ENCODE measurements around the gene TESK2. TPM values are rescaled to one million over a fixed set of nuclear protein-coding genes. Genes with fewer than 3 reads are reported as not detected.

Gene TESK2
- polyA plus RNA-seq, 1 donor: 12.8 TPM

- 80% methylated on average over 1 of the region's 5 CpGs for WGBS (ENCODE audit: insufficient coverage, low lambda C conversion rate)
- Histone ChIP-seq H3K4me3 (ENCODE audit: low read length) (no peak overlapping the region), H3K27me3 (ENCODE audit: control insufficient read depth, insufficient read depth, low read length) (no peaks in the 10 kb centered on the region), H3K27ac (ENCODE audit: low read length) (peak overlapping the region; percentile 39), H3K9me3 (ENCODE audit: control insufficient read depth, low read depth, low read length) (no peaks in the 10 kb centered on the region), H3K4me1 (ENCODE audit: control insufficient read depth, insufficient read depth, low read length) (peaks cover 11% of the 10 kb centered on the region), H3K36me3 (ENCODE audit: control insufficient read depth, insufficient read depth, low read length) (peaks cover under 1% of the 10 kb centered on the region)
- no peak for DNase-seq
Measured at GRCh38 chr1:45444609-45445131, 46.3 kb downstream of the TESK2 start.

GRCh38 chr1:45443580-45444446 is 47.1 kb downstream of the TESK2 start:
- no peak overlapping the region for H3K4me3 ChIP-seq (ENCODE audit: low read length)
- H3K4me1 ChIP-seq (ENCODE audit: control insufficient read depth, insufficient read depth, low read length): peaks cover 11% of the 10 kb centered on the region
- no peaks in the 10 kb centered on the region for H3K27me3 ChIP-seq (ENCODE audit: control insufficient read depth, insufficient read depth, low read length)
- peak overlapping the region; percentile 39 for H3K27ac ChIP-seq (ENCODE audit: low read length)
- H3K9me3 ChIP-seq (ENCODE audit: control insufficient read depth, low read depth, low read length): no peaks in the 10 kb centered on the region
- 23% methylated on average over 3 of the region's 7 CpGs for WGBS (ENCODE audit: insufficient coverage, low lambda C conversion rate)
- DNase-seq: peak; percentile 77 to 87
- peaks cover 3% of the 10 kb centered on the region for H3K36me3 ChIP-seq (ENCODE audit: control insufficient read depth, insufficient read depth, low read length)

GRCh38 chr1:45442272-45442671 is 48.7 kb downstream of the TESK2 start:
- Histone ChIP-seq H3K27me3 (ENCODE audit: control insufficient read depth, insufficient read depth, low read length) (no peaks in the 10 kb centered on the region), H3K4me1 (ENCODE audit: control insufficient read depth, insufficient read depth, low read length) (peaks cover 11% of the 10 kb centered on the region), H3K9me3 (ENCODE audit: control insufficient read depth, low read depth, low read length) (no peaks in the 10 kb centered on the region), H3K36me3 (ENCODE audit: control insufficient read depth, insufficient read depth, low read length) (peaks cover 3% of the 10 kb centered on the region), H3K27ac (ENCODE audit: low read length) (no peak overlapping the region), H3K4me3 (ENCODE audit: low read length) (no peak overlapping the region)
- WGBS (ENCODE audit: insufficient coverage, low lambda C conversion rate): 100% methylated on average over 1 of the region's 3 CpGs
- peak; percentile 13 to 24 for DNase-seq

- H3K27me3 ChIP-seq (ENCODE audit: control insufficient read depth, insufficient read depth, low read length): no peaks in the 10 kb centered on the region
- H3K9me3 ChIP-seq (ENCODE audit: control insufficient read depth, low read depth, low read length): no peaks in the 10 kb centered on the region
- H3K4me1 ChIP-seq (ENCODE audit: control insufficient read depth, insufficient read depth, low read length): peaks cover under 1% of the 10 kb centered on the region
- H3K27ac ChIP-seq (ENCODE audit: low read length): no peak overlapping the region
- H3K36me3 ChIP-seq (ENCODE audit: control insufficient read depth, insufficient read depth, low read length): peaks cover 3% of the 10 kb centered on the region
- H3K4me3 ChIP-seq (ENCODE audit: low read length): no peak overlapping the region
- DNase-seq: no peak
Measured at GRCh38 chr1:45437323-45437722, 53.6 kb downstream of the TESK2 start.

GRCh38 chr1:45430490-45430889 is 60.5 kb downstream of the TESK2 start:
- H3K27ac ChIP-seq (ENCODE audit: low read length): no peak overlapping the region
- DNase-seq: no peak
- no CpG with 5 or more reads among the region's 5 CpGs for WGBS (ENCODE audit: insufficient coverage, low lambda C conversion rate)
- no peaks in the 10 kb centered on the region for H3K9me3 ChIP-seq (ENCODE audit: control insufficient read depth, low read depth, low read length)
- H3K27me3 ChIP-seq (ENCODE audit: control insufficient read depth, insufficient read depth, low read length): no peaks in the 10 kb centered on the region
- no peak overlapping the region for H3K4me3 ChIP-seq (ENCODE audit: low read length)
- no peaks in the 10 kb centered on the region for H3K4me1 ChIP-seq (ENCODE audit: control insufficient read depth, insufficient read depth, low read length)
- no peaks in the 10 kb centered on the region for H3K36me3 ChIP-seq (ENCODE audit: control insufficient read depth, insufficient read depth, low read length)

GRCh38 chr1:45429561-45430159 is 61.3 kb downstream of the TESK2 start:
- no peak overlapping the region for H3K27ac ChIP-seq (ENCODE audit: low read length)
- H3K9me3 ChIP-seq (ENCODE audit: control insufficient read depth, low read depth, low read length): no peaks in the 10 kb centered on the region
- no peak overlapping the region for H3K4me3 ChIP-seq (ENCODE audit: low read length)
- no peak for DNase-seq
- no peaks in the 10 kb centered on the region for H3K4me1 ChIP-seq (ENCODE audit: control insufficient read depth, insufficient read depth, low read length)
- H3K36me3 ChIP-seq (ENCODE audit: control insufficient read depth, insufficient read depth, low read length): no peaks in the 10 kb centered on the region
- WGBS (ENCODE audit: insufficient coverage, low lambda C conversion rate): 60% methylated on average over 2 of the region's 4 CpGs
- H3K27me3 ChIP-seq (ENCODE audit: control insufficient read depth, insufficient read depth, low read length): no peaks in the 10 kb centered on the region

GRCh38 chr1:45423906-45424678 is 66.9 kb downstream of the TESK2 start:
- Histone ChIP-seq H3K4me1 (ENCODE audit: control insufficient read depth, insufficient read depth, low read length) (no peaks in the 10 kb centered on the region), H3K4me3 (ENCODE audit: low read length) (no peak overlapping the region), H3K9me3 (ENCODE audit: control insufficient read depth, low read depth, low read length) (no peaks in the 10 kb centered on the region), H3K27me3 (ENCODE audit: control insufficient read depth, insufficient read depth, low read length) (no peaks in the 10 kb centered on the region), H3K36me3 (ENCODE audit: control insufficient read depth, insufficient read depth, low read length) (no peaks in the 10 kb centered on the region), H3K27ac (ENCODE audit: low read length) (no peak overlapping the region)
- WGBS (ENCODE audit: insufficient coverage, low lambda C conversion rate): 90% methylated on average over 2 of the region's 4 CpGs
- no peak for DNase-seq

- no peaks in the 10 kb centered on the region for H3K4me1 ChIP-seq (ENCODE audit: control insufficient read depth, insufficient read depth, low read length)
- 100% methylated on average over 1 of the region's 2 CpGs for WGBS (ENCODE audit: insufficient coverage, low lambda C conversion rate)
- no peak overlapping the region for H3K4me3 ChIP-seq (ENCODE audit: low read length)
- H3K27me3 ChIP-seq (ENCODE audit: control insufficient read depth, insufficient read depth, low read length): no peaks in the 10 kb centered on the region
- H3K36me3 ChIP-seq (ENCODE audit: control insufficient read depth, insufficient read depth, low read length): no peaks in the 10 kb centered on the region
- DNase-seq: no peak
- H3K27ac ChIP-seq (ENCODE audit: low read length): no peak overlapping the region
- H3K9me3 ChIP-seq (ENCODE audit: control insufficient read depth, low read depth, low read length): no peaks in the 10 kb centered on the region
Measured at GRCh38 chr1:45421935-45422334, 69.0 kb downstream of the TESK2 start.

GRCh38 chr1:45414746-45415145 is 76.2 kb downstream of the TESK2 start:
- H3K4me3 ChIP-seq (ENCODE audit: low read length): no peak overlapping the region
- H3K27me3 ChIP-seq (ENCODE audit: control insufficient read depth, insufficient read depth, low read length): no peaks in the 10 kb centered on the region
- H3K4me1 ChIP-seq (ENCODE audit: control insufficient read depth, insufficient read depth, low read length): no peaks in the 10 kb centered on the region
- no CpG with 5 or more reads among the region's 6 CpGs for WGBS (ENCODE audit: insufficient coverage, low lambda C conversion rate)
- no peak for DNase-seq
- H3K27ac ChIP-seq (ENCODE audit: low read length): no peak overlapping the region
- H3K36me3 ChIP-seq (ENCODE audit: control insufficient read depth, insufficient read depth, low read length): no peaks in the 10 kb centered on the region
- H3K9me3 ChIP-seq (ENCODE audit: control insufficient read depth, low read depth, low read length): no peaks in the 10 kb centered on the region

- no CpG with 5 or more reads among the region's 2 CpGs for WGBS (ENCODE audit: insufficient coverage, low lambda C conversion rate)
- Histone ChIP-seq H3K4me3 (ENCODE audit: low read length) (no peak overlapping the region), H3K27me3 (ENCODE audit: control insufficient read depth, insufficient read depth, low read length) (no peaks in the 10 kb centered on the region), H3K27ac (ENCODE audit: low read length) (no peak overlapping the region), H3K9me3 (ENCODE audit: control insufficient read depth, low read depth, low read length) (no peaks in the 10 kb centered on the region), H3K4me1 (ENCODE audit: control insufficient read depth, insufficient read depth, low read length) (no peaks in the 10 kb centered on the region), H3K36me3 (ENCODE audit: control insufficient read depth, insufficient read depth, low read length) (no peaks in the 10 kb centered on the region)
- DNase-seq: no peak
Measured at GRCh38 chr1:45412899-45413298, 78.1 kb downstream of the TESK2 start.

All from large intestine (tissue), 3 donors.